SK-N-SH treated with all-trans-retinoic acid at 6 μM for 48 hours (cell line): ENCODE results near the gene EPN2.
"Not testable (repeated sequence)": the region's sequence is repeated elsewhere in the genome, so short reads cannot be mapped to it uniquely, and the experiment has no call there.

ENCODE experiments used
- ATAC-seq: fragments of 200-7000 bp; cut with Tn5 transposase; 3 replicates; pipeline ENCODE4 v1.9.1; 2020; ENCODE audit warnings: mild to moderate bottlenecking, moderate library complexity

EPN2 gene

GRCh38 chr17:19237139-19237388 lies at the start of gene EPN2:
EPN2 (plus strand) TSS chr17:19237366; CDS start chr17:19283120, 45,754 bp downstream.
- ATAC-seq, result not testable (repeated sequence)

GRCh38 chr17:19187883-19188869 lies 49.0 kb upstream of the EPN2 start:
- peak; percentile 51 for ATAC-seq

GRCh38 chr17:19188870-19189708 lies 48.1 kb upstream of the EPN2 start:
- peak; percentile 95 for ATAC-seq

GRCh38 chr17:19189781-19190405 lies 47.3 kb upstream of the EPN2 start:
- peak; percentile 20 for ATAC-seq

- ATAC-seq, result peak; percentile 96
Measured at GRCh38 chr17:19196382-19197204, 40.6 kb upstream of the EPN2 start.

GRCh38 chr17:19202448-19202847 lies 34.7 kb upstream of the EPN2 start:
- ATAC-seq, result peak; percentile 99

- peak; percentile 27 for ATAC-seq
Measured at GRCh38 chr17:19203429-19203828, 33.7 kb upstream of the EPN2 start.

GRCh38 chr17:19215074-19215860 lies 21.9 kb upstream of the EPN2 start:
- peak; percentile 54; the same call in 2 of the 3 replicates for ATAC-seq

GRCh38 chr17:19216148-19216926 lies 20.8 kb upstream of the EPN2 start:
- ATAC-seq, result 0 out of 3 replicates have a peak, but pooled peaks have one; percentile 4

GRCh38 chr17:19218914-19219313 lies 18.3 kb upstream of the EPN2 start:
- ATAC-seq, result not testable (repeated sequence)

- ATAC-seq, result peak; percentile 91
Measured at GRCh38 chr17:19219384-19219783, 17.8 kb upstream of the EPN2 start.

- not testable (repeated sequence) for ATAC-seq
Measured at GRCh38 chr17:19220195-19220594, 17.0 kb upstream of the EPN2 start.

GRCh38 chr17:19226610-19227588 lies 10.3 kb upstream of the EPN2 start:
- ATAC-seq, result not testable (repeated sequence)

- ATAC-seq, result not testable (repeated sequence)
Measured at GRCh38 chr17:19234676-19235075, 2.5 kb upstream of the EPN2 start.

GRCh38 chr17:19236351-19237138 lies 621 bp upstream of the EPN2 start:
- peak; percentile 63 for ATAC-seq
